Measurements from ENCODE around the gene TRIM67. TPM values are rescaled to one million over a fixed set of nuclear protein-coding genes. Genes with fewer than 3 reads are reported as not detected.
"Not testable (repeated sequence)": the region's sequence is repeated elsewhere in the genome, so short reads cannot be mapped to it uniquely, and the experiment has no call there.

TRIM67 gene
- total RNA-seq, 2 donors from 2014 or later = under 0.01 TPM; not detected in 1

- H3K27me3 ChIP-seq = no peaks in the 10 kb centered on the region
- ATAC-seq (peak; percentile 94), DNase-seq (peak; percentile 84 to 89 (median 88))
- peak overlapping the region in 3 of 4 donors; percentile 14 to 53 (median 37) for H3K27ac ChIP-seq
- no peak overlapping the region for H3K4me3 ChIP-seq
- no peaks in the 10 kb centered on the region for H3K9me3 ChIP-seq
- TF ChIP-seq POLR2A (IDR thresholded peaks at IDR 0.05) (no peak), CTCF (IDR thresholded peaks at IDR 0.05) (peak; percentile 70 to 97 (median 95))
- intact Hi-C loops (cut with DNase I) = loop anchor here (5.0 to 10.0 kb wide), 2 partner anchors 296 to 414 kb away; no protein-coding TSS in a partner anchor
- WGBS, 2 donors = 16 to 19% methylated on average over 20 to 28 of the region's 28 CpGs
- H3K36me3 ChIP-seq (replicated peaks in 1 of 2; ENCODE audit: insufficient read depth in 1 of 2, low read depth in 2 of 2) = no peaks in the 10 kb centered on the region
- H3K4me1 ChIP-seq = peaks cover 11% of the 10 kb centered on the region
These were observed 49.4 kb downstream of the TRIM67 start for GRCh38 chr1:231211005-231211857.

GRCh38 chr1:231212301-231212700 is 50.4 kb downstream of the TRIM67 start:
- not testable (repeated sequence) for H3K27me3 ChIP-seq; H3K36me3 ChIP-seq (replicated peaks in 1 of 2; ENCODE audit: insufficient read depth in 1 of 2, low read depth in 2 of 2); H3K9me3 ChIP-seq; H3K4me3 ChIP-seq; DNase-seq; H3K27ac ChIP-seq; ATAC-seq
- WGBS, 2 donors = 63 to 66% methylated on average over 5 of the region's 5 CpGs
- intact Hi-C loops (cut with DNase I) = loop anchor here (5.0 to 10.0 kb wide), 2 partner anchors 298 to 415 kb away; no protein-coding TSS in a partner anchor
- H3K4me1 ChIP-seq = peaks cover 11% of the 10 kb centered on the region

GRCh38 chr1:231213831-231214573 is 52.1 kb downstream of the TRIM67 start:
- intact Hi-C loops (cut with DNase I) = loop anchor here (5.0 to 10.0 kb wide), 2 partner anchors 299 to 417 kb away; no protein-coding TSS in a partner anchor
- no peaks in the 10 kb centered on the region for H3K36me3 ChIP-seq (replicated peaks in 1 of 2; ENCODE audit: insufficient read depth in 1 of 2, low read depth in 2 of 2)
- TF ChIP-seq POLR2A (IDR thresholded peaks at IDR 0.05) = no peak
- TF ChIP-seq CTCF (IDR thresholded peaks at IDR 0.05) = no peak
- H3K4me1 ChIP-seq = peaks cover 11% of the 10 kb centered on the region
- H3K27me3 ChIP-seq = no peaks in the 10 kb centered on the region
- WGBS, 2 donors = 82 to 89% methylated on average over 15 to 22 of the region's 22 CpGs
- no peak for DNase-seq
- H3K9me3 ChIP-seq = no peaks in the 10 kb centered on the region
- no peak overlapping the region for H3K27ac ChIP-seq
- H3K4me3 ChIP-seq = no peak overlapping the region
- ATAC-seq = no peak

- Histone ChIP-seq H3K27ac (no peak overlapping the region), H3K36me3 (replicated peaks in 1 of 2; ENCODE audit: insufficient read depth in 1 of 2, low read depth in 2 of 2) (no peaks in the 10 kb centered on the region), H3K9me3 (no peaks in the 10 kb centered on the region), H3K4me1 (peaks cover 11% of the 10 kb centered on the region), H3K27me3 (no peaks in the 10 kb centered on the region), H3K4me3 (no peak overlapping the region)
- DNase-seq = no peak
- intact Hi-C loops (cut with DNase I) = loop anchor here (5.0 to 10.0 kb wide), 2 partner anchors 300 to 418 kb away; no protein-coding TSS in a partner anchor
- no peak for ATAC-seq
- 71 to 76% methylated on average over 16 to 17 of the region's 17 CpGs for WGBS, 2 donors
- TF ChIP-seq POLR2A (IDR thresholded peaks at IDR 0.05) (no peak), CTCF (IDR thresholded peaks at IDR 0.05) (no peak)
These were observed 53.2 kb downstream of the TRIM67 start for GRCh38 chr1:231214918-231215680.

Data from body of pancreas (tissue), 4 donors.